GM21737 (cell line): Measurements from ENCODE around the gene FRMD4A.

Source experiments
- ATAC-seq: cut with Tn5 transposase; IDR thresholded peaks from one replicate; pipeline ENCODE4 v1.9.1; 2021; ENCODE audit warnings: mild to moderate bottlenecking, moderate library complexity; ENCODE audit not compliant: unreplicated experiment

The FRMD4A gene

GRCh38 chr10:13994932-13995331 lies 335.8 kb downstream of the FRMD4A start:
- ATAC-seq = no peak

DNA sequence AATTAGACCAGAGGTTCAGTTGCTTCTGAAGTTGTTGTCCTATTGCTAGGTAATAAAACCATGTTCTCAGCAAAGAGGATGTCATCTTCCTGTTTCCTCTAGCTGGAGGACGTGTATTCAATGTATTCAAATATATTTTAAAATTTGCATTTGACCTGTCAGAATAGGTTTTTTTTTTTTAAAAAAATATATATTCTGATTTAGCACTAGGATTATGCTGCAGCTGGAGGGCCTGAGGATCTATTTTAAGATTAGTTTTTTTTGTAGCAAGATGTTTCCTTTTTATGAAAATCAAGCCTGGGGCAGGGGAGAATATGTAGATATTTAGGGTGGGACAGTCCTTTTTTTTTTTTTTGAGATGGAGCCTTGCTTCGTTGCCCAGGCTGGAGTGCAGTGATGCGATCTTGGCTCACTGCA lies 337.0 kb downstream of the FRMD4A start:
- no peak for ATAC-seq

DNA sequence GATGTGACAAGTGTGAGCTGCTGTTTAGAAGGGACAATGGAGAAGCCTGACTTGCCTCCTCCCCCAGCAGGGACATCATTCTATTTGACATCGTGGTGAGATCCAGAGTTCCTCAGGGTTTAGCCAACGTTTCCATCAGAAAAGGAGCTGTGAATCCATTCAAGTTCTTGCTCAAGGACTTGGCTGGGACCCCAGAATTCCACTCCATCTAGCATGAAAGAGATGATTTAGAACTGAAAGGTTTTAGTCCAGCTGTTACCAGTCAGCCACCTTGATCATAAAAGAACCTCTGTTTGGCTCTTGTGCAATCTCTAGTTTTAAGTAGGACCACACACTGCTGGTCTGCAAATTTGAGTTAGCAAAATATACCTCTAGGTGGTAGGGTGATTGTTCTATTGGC lies 337.6 kb downstream of the FRMD4A start:
- no peak for ATAC-seq

- ATAC-seq = no peak
Observed at GRCh38 chr10:13991353-13991752, 339.4 kb downstream of the FRMD4A start.

DNA sequence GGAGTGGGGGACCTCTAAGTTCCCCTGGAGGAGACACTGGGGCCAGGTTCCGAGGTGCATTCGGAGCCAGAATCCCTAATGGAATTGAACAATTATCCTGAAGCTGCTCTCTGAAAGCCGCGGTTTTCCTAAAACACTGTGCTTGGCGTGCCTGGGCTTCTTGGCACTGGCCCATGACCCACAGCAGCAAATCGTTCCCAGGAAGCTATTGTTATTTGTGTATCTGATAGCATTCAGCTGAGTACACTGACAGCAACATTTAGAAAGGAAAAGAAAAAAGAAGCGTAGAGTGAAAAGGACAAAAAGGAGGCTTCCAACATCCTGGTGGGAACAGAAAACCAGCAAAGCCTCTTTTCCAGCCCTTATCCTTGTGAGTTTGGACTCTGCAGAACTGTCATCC lies 339.8 kb downstream of the FRMD4A start:
- ATAC-seq = no peak

DNA sequence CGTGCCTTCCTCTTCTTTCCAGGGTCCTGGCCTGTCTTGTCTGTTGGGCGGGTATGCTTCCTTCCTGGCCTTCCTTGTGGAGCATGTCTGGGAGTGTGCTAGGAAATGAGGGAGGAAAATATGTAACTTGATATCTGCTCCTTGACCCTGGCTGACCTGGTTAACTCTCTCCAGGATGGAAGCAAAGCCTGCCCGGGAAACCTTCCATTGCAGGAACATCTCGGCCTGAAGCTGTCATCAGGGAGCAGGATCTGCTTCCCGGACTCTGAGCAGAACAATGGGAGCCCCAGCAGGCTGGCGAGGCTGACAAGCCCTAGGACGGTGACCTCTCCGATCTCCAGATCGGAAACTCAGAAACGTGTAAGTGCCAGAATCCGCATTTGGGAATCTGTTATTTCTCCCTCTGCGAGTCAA lies 340.3 kb downstream of the FRMD4A start:
- no peak for ATAC-seq

- no peak for ATAC-seq
Observed at GRCh38 chr10:13989616-13990015, 341.1 kb downstream of the FRMD4A start.

GRCh38 chr10:13987446-13987845 lies 343.3 kb downstream of the FRMD4A start:
- ATAC-seq = no peak

GRCh38 chr10:13984647-13985155 lies 346.0 kb downstream of the FRMD4A start:
- no peak for ATAC-seq

GRCh38 chr10:13983035-13983434 lies 347.7 kb downstream of the FRMD4A start:
- no peak for ATAC-seq

DNA sequence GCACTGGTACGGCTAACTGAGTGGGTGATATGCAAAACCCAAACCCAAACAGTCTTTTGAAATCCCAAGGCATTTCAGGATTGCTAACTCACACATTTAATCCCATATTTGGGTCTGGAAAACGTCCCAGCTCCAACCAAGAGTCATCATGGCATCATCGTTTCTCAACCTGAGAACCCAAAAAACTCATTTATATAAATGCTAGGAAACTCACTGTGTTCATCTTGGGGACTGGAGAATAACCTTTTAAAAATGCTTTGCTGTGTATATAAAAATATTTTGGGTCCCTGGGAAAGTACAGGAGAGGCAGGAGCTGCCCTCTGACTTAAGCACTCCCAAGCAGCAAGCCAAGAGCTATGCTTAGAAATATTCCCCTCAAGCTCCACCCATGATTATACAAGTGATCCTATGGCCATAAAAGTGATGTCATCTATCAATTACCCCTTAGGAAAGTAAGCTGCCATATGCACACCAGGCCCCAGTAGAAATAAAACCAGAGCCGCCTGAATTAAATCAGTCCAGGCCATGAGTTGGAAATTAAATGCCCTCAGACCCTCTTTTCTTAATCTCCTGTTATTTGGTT lies 352.1 kb downstream of the FRMD4A start:
- no peak for ATAC-seq

DNA sequence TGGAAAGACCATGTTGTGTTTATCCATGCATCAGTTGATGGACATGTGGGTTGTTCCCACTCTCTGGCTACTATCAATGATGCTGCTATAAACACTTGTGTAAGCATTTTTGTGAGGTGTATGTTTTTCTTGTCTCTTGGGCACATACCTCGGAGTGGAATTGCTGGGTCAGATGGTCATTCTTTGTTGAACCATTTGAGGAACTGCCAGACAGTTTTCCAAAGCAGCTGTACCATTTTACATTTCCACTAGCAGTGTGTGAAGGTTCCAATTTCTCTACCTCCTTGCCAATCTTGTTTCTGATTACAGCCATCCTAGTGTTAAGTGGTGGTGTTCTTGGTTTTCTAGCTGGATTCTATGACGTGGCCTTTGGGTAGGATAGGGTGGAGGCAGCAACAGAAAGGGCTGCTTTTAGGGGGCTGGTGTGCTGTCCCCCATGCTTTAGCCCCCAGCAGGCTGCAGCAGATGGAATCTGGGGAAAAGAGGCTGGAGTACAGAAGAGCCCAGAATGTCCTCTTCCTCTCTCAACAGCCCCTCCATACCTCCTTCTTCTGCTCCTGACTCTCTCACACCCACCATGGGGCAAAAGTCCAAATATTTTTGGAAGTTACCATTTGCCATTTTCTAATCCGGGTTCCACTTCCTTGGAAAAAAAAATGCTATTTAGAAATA lies 352.7 kb downstream of the FRMD4A start:
- no peak for ATAC-seq

DNA sequence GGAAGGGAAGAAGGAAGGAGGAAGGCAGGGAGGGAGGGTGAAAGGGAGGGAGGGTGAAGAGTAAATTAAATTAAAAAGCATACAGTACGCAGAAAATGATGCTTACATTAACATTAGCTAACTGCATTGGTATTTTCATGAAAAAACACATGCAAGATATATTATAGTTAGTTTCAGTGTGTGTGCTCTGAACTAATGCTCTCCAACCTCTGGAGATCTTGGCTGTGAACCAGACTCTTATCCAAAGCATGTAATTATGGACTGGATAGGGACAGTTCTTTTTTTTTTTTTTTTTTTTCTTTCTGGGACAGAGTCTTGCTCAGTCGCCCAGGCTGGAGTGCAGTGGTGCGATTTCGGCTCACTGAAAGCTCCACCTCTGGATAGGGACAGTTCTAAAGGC lies 357.0 kb downstream of the FRMD4A start:
- ATAC-seq = no peak

- no peak for ATAC-seq
Observed at GRCh38 chr10:13972609-13973008, 358.1 kb downstream of the FRMD4A start.

GRCh38 chr10:13971601-13972475 lies 358.9 kb downstream of the FRMD4A start:
- no peak for ATAC-seq

- no peak for ATAC-seq
Observed at GRCh38 chr10:13970957-13971353, 359.8 kb downstream of the FRMD4A start.

GRCh38 chr10:13970236-13970956 lies 360.3 kb downstream of the FRMD4A start:
- ATAC-seq = no peak

- ATAC-seq = no peak
Observed at GRCh38 chr10:13969792-13970140, 361.0 kb downstream of the FRMD4A start.

DNA sequence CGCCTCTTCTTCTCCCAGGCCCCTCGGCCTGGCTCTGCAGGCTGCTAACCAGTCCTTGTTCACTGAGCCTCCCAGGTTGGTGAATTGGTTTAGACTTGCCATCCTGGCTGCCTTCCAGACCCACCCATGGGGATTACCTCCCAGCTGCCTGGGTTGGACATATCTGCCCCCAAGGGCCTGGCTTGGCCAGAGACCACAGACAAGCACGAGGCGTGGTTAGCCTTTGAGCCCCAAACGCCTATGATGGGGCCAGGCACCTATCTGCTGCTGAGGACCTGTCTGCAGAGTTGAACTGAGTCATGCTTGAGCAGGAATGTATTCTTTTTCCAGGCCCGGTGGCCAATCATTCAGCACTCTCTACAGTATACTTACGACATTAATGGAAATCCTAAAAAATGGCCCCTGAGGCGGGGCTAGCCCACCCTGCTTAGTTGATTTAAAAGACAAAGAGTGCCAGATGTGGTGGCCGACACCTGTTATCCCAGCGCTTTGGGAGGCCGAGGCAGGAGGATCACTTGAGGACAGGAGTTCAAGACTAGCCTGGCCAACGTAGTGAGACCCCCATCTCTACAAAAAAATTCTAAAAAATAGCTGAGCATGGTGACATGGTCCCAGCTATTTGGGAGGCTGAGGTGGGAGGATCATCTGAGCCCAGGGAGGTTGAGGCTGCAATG lies 361.5 kb downstream of the FRMD4A start:
- ATAC-seq = no peak

DNA sequence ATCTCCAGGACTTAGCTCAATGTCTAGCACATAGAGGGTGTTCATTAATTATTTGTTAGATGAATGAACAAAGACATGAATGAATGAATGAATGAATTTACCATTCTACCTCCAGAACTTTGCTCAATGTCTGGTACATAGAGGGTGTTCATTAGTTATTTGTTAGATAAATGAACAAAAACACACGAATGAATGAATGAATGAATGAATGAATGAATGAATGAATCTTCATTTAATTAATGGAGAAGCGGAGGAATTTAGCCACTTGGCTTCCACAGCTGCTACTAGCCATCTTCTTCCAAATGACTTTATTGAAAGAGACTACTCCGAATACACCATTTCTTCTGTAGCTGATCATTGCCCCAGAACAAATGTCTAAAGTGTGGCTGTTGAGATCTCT lies 368.9 kb downstream of the FRMD4A start:
- ATAC-seq = no peak

DNA sequence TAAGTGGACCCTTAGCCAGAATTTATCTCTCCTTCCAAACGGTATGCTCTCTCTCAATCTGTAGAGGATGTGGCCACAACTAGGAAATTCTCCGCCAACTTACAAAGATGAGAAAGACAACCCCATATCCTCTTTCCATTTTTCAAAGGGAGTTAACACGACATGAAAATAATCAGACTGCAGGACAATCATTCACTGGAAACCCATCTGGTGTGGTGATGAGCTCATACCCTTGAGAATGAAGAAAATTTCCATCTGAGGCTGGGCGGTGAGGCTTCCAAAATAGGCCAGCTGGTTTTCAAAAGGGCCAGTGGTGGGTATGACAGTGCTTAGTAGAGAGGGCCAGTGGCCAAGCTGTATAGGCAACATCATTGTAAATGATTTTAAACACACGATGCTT lies 369.6 kb downstream of the FRMD4A start:
- ATAC-seq = no peak
